ENCODE results near the gene TIPRL. TPM values are rescaled to one million over a fixed set of nuclear protein-coding genes. Genes with fewer than 3 reads are reported as not detected.

TIPRL gene
- polyA plus RNA-seq (2011; rRNA removed) (17.2 and 37.6 TPM in 2 replicates), polyA minus RNA-seq (2011; rRNA and poly(A)+ RNA removed) (8.6 and 9.2 TPM in 2 replicates)

- Histone ChIP-seq H3K4me3 (ENCODE audit: low read depth, low read length) (peak within 1 kb of the TSS; percentile 77), H3K27me3 (ENCODE audit: control insufficient read depth, insufficient read depth, low read length) (no peaks in the 10 kb centered on the region), H3K36me3 (ENCODE audit: control insufficient read depth, insufficient read depth, low read length) (no peaks in the 10 kb centered on the region)
- POLR2A ChIA-PET: no interaction called here
- TF ChIP-seq CTCF (IDR thresholded peaks at IDR 0.05; ENCODE audit: insufficient read depth, low read depth, low read length): peak; percentile 79
- CTCF ChIA-PET: interaction anchor here (0.7 to 1.7 kb wide), 3 partner anchors 12 to 143 kb away, joined by 3 to 4 read pairs (median 4); no protein-coding TSS in a partner anchor
- peak; percentile 97 for DNase-seq (ENCODE audit: low read depth)
Observed at GRCh38 chr1:168178638-168179437, at the start of gene TIPRL. TSS of gene TIPRL (plus strand) at chr1:168178962. CDS start at chr1:168179078, 116 bp downstream.

DNA sequence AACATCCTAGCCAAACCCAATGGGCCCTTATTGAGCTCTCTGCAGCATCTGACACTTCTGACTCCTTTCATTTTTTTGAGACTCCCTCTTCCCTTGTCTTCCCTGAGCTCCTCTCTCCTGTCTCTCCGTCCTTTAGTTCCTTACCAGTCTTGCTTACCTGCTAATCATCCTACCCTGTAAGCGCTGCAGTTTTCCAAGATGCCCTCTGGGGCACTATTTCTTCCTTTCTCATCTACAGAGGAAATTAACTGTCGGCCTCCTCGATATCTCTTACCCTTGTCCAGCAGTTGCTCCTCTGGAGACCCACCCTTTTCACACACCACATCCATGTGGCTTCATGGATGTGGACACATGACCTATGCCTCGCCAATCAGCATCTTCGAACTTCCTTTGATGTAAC, 48.8 kb upstream of the TIPRL start:
- POLR2A ChIA-PET: no interaction called here
- Histone ChIP-seq H3K4me3 (ENCODE audit: low read depth, low read length) (no peak overlapping the region), H3K27me3 (ENCODE audit: control insufficient read depth, insufficient read depth, low read length) (no peaks in the 10 kb centered on the region), H3K36me3 (ENCODE audit: control insufficient read depth, insufficient read depth, low read length) (peaks cover 1% of the 10 kb centered on the region; the same call in 1 of the 2 replicates)
- CTCF ChIA-PET: interaction anchor here (1.0 to 1.9 kb wide), 3 partner anchors 9 to 47 kb away, joined by 3 to 5 read pairs (median 4); no protein-coding TSS in a partner anchor
- no peak for DNase-seq (ENCODE audit: low read depth)
- no peak for TF ChIP-seq CTCF (IDR thresholded peaks at IDR 0.05; ENCODE audit: insufficient read depth, low read depth, low read length)

DNA sequence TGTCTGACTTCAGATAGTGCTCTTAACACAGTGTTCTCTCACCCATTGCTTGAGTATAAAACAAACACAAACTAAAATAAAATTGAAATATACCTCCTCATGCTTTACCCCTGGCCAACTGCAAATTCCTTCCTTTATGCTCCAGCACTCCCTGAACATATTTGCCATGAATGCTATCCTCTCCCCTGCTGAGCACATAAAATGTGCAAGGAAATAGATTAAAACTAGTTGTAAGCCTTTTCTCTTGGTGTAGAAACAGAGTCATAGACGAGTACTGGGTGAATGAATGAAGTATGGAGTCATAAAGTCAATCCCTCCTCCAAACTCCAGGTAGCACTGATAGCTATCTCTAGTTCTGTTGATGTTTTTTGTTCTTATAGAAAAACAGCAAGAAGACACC, 44.6 kb upstream of the TIPRL start:
- Histone ChIP-seq H3K36me3 (ENCODE audit: control insufficient read depth, insufficient read depth, low read length) (peaks cover 1% of the 10 kb centered on the region; the same call in 1 of the 2 replicates), H3K27me3 (ENCODE audit: control insufficient read depth, insufficient read depth, low read length) (no peaks in the 10 kb centered on the region), H3K4me3 (ENCODE audit: low read depth, low read length) (no peak overlapping the region)
- ChIA-PET CTCF (interaction anchor here (1.2 to 2.5 kb wide), 3 partner anchors 11 to 13 kb away, joined by 5 to 9 read pairs (median 6); no protein-coding TSS in a partner anchor), POLR2A (no interaction called here)
- no peak for DNase-seq (ENCODE audit: low read depth)
- TF ChIP-seq CTCF (IDR thresholded peaks at IDR 0.05; ENCODE audit: insufficient read depth, low read depth, low read length): no peak

DNA sequence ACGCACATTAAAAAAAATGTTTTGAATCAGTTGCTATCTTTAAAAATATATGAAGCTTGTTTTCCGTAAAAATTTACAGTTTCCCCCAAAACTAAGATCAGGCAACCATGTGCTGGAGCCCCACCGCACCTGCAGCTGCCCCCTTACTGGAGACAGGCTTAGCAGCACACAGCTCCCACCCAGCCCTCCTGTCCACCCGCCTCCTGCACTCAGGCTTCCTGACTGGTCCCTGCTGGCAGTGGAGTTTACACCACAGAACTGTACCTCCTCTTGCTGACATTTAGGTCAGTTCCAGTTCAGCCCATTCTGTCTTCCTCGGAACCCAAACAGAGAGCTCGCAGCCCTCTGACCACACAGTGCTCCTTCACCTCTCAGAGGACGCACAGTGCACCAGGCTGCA, 44.1 kb upstream of the TIPRL start:
- no peaks in the 10 kb centered on the region for H3K27me3 ChIP-seq (ENCODE audit: control insufficient read depth, insufficient read depth, low read length)
- H3K36me3 ChIP-seq (ENCODE audit: control insufficient read depth, insufficient read depth, low read length): no peaks in the 10 kb centered on the region; the same call in 1 of the 2 replicates
- no peak for TF ChIP-seq CTCF (IDR thresholded peaks at IDR 0.05; ENCODE audit: insufficient read depth, low read depth, low read length)
- ChIA-PET POLR2A (no interaction called here), CTCF (interaction anchor here (1.1 to 2.5 kb wide), 5 partner anchors 11 to 49 kb away, joined by 3 to 9 read pairs (median 5); no protein-coding TSS in a partner anchor)
- no peak overlapping the region for H3K4me3 ChIP-seq (ENCODE audit: low read depth, low read length)
- no peak for DNase-seq (ENCODE audit: low read depth)
